NCI-H2081 treated with DMSO at 0.1 percent for 48 hours (cell line): ENCODE data around the gene SOCS2.
"Not testable (repeated sequence)": the region's sequence is repeated elsewhere in the genome, so short reads cannot be mapped to it uniquely, and the experiment has no call there.

Source experiments
- DNase-seq: peaks from one replicate; lab custom pipeline; 2025; lab: John Stamatoyannopoulos, UW

The SOCS2 gene, protein sequence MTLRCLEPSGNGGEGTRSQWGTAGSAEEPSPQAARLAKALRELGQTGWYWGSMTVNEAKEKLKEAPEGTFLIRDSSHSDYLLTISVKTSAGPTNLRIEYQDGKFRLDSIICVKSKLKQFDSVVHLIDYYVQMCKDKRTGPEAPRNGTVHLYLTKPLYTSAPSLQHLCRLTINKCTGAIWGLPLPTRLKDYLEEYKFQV

DNA sequence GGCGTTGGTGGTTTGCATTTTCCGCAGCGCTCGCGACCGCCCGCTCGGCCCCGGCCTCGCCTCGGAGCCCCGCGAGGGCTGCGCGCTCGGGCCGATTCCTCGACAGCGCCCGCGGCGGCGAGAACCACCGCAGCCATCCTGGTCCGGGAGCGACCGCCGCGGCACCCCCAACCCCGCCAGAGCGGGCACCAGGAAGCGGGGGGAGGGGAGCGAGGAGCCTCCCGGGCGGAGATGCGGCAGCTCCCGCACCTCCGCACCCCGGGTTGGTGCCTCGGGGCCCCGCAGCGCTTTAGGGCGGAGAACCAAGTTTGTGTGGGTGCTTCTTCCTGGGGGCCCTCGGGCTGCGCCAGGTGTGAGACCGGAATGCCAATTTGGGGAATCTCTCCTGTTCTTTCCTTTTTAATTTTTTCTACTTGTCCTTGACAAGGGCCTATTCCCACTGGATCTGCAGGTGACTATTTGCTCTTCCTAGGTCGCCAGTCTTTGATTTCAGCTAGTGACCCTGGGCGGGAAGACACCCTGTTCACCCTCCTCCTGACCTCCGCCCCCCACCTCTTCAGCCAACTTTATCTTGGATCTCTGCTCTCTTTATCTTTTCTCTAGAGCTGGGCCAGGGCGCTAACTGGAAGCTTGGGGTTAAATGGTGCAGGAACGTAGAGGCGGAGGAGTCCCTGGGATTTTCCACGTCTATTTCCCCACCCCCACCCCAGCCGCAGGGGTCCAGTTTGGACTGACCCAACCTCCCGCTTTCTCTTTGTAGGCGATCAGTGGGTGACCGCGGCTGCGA lies at the start of gene SOCS2:
Gene SOCS2 (plus strand): TSS at position 751 of the 787 bp plus-strand sequence. CDS start 223 bp downstream, outside the sequence.
- DNase-seq = no peak

DNA sequence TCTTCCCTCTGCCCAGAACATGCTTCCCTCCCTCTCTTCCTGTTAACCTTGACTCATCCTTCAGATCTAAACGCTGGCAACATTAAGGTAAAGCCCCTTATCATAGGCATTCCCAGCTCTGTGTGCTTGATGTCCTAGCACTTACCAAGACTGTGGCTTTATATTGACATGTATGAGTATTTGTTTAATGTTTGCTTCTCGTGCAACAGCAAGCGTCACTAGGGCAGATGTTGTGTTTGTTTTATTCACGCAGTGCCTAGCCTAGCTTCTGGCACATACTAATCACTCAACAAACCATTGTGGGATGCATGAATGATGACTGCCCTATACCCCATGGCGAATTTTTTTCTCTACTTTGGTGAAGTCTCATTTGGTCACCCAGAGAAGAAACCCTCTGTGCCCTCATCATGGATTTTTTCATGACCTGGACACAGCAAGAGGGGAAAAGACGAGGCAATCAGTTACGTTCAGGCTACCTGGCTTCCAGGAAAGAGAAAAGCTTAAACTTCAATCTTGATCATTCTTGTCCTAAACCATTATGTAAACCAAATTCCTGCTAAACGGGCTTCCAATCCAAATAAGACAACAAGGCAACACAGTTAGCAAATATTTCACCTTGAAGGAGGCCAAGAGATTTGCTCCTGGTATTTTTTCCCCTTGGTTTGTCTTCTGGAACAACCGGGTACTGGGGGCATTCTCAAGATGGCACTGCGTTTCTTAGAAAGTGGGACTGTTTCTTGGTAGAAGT lies 47.9 kb upstream of the SOCS2 start:
- DNase-seq = no peak

DNA sequence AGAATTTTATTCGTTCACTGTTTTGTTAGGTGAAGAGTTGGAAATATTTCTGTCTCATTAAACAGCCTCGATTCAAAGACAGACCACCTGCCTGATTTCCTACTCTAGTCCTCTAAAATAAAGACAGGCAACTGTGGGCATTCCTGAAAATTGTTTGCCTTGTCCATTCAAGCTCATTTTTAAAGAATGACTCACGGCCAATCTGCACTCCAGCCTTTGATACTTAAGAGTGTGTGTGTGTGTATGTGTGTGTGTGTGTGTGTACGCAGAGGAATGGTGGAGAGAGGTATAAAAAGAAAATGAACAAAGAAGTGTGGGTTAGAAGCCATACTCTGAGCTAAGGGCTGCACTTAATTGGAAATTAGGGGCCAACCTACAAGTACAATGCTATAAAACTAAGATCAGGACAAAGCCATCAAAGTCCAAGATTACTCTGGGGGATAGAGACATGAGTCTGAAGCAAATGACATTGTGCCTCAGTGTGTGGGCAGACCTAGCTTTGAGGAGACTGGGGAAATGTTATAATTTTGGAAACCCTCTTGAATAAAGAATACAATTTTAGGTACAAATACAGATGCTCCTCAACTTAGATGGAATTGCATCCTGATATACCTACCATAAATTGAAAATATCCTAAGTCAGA lies 45.6 kb upstream of the SOCS2 start:
- no peak for DNase-seq

DNA sequence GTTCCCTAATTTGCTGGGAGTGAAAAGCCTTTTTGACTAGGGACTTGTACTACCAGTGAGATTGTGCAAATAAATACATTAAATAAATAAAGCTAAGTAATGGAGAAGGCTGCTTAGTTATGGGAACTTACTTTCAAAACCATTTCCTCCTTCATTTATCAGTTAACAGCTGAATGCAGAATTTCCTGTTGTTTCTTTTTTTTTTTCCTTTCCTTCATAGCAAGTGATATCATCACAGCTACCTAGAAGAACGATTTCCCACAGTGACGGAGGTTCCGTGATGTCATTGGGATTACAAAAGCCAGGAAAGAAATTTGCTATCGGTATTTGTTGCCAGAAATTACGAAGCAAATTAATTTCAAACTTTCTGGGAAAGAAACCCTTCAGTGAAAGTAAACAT lies 42.1 kb upstream of the SOCS2 start:
- DNase-seq = no peak

DNA sequence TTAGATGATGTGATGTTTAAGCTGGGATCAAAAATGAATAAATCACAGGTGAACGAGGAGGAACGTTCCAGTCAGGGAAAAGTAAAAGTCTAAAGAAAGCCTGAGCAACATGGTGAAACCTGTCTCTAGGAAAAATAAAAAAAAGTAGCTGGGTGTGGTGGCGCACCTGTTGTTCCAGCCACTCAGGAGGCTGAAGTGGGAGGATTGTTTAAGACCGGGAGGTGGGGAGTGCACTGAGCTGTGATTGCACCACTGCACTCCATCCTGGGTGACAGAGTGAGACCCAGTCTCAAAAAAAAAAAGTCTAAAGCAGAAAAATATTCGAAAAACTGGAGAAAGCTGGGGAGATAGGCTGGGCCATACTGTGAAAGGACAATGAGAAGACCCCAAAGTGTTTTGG lies 39.2 kb upstream of the SOCS2 start:
- no peak for DNase-seq

DNA sequence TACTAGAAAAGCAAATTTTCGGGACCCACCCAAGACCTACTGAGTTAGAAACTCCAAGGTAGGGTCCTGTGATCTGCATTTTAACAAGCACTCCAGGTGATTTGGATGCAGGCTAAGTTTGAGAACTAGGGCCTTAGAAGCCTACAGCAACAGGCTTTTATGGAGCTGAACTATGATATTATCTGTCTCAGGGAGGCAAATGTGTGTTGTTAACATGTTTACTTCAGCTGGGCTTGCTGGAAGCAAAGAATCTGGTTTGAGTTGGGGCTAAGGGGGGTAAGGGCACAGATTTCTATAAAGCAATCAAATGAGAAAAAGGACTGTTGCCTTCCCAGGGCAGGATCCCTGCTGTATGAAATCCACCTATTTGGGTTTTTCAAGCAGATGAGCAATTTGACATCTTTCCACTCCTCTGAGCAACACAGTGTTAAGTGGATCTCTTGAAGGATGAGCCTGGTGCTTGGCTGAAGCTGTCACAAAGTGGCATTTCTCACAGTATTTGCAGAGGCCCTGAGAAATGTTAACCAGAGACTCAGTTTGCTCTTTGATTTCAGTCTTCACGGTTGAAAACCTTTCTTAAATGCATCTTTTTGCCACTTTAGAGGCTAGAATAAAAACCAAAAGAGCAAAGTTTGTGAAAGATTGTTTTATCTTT lies 36.2 kb upstream of the SOCS2 start:
- no peak for DNase-seq

DNA sequence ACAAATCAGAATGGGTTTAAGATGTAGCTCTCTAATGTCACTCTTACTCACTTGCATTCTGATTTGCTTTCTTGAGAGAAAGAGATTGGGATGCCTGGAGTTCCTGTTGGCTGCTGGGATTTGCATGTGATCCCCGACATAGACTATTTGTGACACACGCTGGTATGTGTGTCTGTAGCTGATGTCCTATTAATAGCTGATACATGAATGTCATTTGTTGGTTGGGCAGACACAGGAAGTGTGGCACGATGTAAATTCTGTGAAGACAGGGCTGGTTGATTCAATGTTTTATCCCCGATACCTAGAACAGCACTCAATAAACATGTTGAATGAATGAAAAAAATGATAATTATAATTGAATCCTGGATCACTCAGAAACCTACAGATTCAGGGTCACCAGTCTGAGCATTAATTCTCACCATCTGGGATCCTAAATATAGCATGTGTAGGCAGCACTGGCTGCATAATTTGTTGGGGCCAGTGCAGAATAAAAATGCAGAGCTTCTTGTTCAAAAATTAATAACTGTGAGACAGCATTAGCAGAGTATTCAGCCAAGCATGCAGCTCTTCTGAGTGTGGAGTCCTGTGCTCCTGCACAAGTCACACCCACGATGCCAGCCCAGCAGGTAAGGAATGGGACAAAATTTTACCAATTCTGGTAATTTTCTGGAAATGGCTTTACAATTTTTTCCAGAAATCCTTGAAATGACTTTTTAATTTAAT lies 35.5 kb upstream of the SOCS2 start:
- no peak for DNase-seq

DNA sequence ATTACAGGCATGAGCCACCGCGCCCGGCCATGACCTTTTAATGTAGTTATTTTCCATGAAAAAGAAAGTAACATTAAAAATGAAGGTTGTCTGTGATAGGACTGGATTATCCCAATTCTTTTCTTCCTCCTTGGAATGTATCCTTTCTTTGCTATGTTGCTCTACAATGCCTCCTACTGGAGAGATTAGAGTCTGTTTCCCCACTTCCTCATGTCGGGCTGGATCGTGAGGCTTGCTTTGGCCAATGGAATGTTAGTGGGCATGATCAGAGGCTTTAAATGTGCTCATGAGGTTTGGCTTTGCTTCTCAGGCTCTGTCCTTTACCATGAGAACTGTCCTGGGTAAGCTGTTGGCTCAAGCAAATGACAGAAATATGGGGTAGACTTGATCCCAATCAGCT lies 34.7 kb upstream of the SOCS2 start:
- no peak for DNase-seq

DNA sequence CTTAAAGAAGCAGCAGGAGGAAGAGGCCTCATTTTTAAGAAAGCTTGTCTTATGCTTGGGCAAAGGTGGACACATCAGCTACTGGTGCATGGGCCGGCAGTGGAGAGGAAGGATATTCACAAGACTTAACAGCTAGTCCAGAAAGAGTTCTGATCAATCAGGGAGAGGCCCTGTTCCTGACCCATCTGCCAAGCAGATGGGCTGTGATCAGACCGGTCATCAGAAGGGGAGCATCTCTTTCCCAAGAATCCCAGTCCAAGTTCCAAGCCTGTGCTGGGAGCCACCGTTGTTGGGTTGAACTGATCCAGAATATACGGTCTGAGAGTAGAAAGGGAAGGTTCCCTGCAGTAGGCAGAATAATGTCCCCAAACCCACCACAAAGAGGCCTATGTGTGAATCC lies 32.7 kb upstream of the SOCS2 start:
- no peak for DNase-seq

DNA sequence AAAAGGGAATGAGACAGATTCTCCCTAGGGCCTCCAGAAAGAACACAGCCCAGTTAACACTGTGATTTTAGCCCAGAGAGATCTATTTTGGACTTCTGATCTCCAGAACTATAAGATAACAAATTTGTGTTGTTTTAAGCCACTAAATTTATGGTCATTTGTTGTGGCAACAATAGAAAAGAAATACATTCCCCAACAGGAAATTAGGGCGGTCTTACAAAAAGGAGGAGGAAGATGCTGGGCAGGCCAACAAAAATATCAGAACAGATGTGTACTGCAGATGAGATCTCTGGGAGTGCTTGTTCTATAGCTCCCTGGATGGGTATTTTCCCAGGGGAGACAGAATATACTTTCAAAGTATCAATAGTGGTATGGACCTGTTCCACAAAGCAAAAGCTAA lies 32.0 kb upstream of the SOCS2 start:
- no peak for DNase-seq

DNA sequence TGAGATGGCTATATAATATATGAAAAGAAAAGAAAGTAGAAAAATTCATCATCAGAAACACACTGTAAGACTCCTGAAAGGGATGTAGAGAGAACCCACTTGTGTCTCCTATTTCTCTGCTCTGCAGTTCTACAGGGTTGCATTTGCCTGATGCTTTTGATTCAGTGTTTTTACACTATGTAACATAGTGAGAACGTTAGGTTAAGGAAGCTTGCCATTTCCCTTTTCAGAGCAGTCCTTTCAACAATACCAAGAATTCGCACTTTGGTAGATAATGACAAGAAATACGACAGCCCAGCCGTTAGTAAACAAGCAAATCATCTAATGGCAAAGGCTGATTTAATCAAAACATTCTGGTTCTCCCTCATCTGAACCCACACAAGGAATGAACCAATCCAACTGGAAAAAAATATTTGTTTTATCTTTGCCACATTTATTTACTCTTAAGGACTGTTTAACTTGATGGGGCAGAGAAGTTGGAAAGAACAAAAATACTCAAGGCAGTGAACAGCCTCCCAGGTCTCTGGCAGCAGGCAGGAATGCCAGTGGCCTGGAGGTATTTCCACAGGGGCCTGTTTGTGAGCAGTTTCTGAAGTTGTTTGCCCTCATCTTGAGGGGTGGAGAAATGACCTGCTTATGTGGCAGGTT lies 30.8 kb upstream of the SOCS2 start:
- no peak for DNase-seq

DNA sequence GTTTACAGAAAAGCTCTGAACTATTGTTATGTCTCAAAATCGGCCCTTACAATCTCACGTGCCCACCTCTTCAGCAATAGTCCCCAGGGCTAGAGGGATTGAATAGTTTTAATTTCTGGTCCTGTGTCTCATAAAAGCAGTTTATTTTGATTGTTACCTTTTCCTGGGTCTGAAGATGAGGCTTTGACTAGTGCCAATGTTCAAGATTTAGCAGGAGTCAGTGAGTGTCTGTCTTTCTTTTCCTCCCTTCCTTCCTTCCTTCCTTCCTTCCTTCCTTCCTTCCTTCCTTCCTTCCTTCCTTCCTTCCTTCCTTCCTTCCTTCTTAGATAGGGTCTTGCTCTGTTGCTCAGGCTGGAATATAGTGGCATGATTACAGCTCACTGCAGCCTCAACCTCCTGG lies 24.7 kb upstream of the SOCS2 start:
- DNase-seq = no peak

DNA sequence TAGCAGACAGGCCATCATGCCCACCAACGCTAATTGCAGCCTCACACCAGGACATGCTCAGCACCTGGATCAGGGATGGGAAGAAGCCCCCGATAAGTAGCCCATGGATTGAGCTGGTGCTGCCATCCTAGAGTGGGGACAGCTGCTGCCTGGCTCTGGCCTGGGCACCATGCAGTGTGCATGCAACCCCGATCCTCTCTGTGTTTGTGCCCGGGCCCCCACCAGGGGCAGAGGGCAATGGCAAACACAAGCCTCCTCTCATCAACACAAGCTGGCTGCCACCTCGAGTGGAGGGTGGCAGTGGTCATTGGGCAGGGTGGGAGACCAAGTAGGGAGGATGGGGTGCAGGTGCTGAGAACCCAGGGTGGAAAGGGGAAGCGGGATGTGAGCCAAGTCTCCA lies 23.3 kb upstream of the SOCS2 start:
- DNase-seq = no peak

DNA sequence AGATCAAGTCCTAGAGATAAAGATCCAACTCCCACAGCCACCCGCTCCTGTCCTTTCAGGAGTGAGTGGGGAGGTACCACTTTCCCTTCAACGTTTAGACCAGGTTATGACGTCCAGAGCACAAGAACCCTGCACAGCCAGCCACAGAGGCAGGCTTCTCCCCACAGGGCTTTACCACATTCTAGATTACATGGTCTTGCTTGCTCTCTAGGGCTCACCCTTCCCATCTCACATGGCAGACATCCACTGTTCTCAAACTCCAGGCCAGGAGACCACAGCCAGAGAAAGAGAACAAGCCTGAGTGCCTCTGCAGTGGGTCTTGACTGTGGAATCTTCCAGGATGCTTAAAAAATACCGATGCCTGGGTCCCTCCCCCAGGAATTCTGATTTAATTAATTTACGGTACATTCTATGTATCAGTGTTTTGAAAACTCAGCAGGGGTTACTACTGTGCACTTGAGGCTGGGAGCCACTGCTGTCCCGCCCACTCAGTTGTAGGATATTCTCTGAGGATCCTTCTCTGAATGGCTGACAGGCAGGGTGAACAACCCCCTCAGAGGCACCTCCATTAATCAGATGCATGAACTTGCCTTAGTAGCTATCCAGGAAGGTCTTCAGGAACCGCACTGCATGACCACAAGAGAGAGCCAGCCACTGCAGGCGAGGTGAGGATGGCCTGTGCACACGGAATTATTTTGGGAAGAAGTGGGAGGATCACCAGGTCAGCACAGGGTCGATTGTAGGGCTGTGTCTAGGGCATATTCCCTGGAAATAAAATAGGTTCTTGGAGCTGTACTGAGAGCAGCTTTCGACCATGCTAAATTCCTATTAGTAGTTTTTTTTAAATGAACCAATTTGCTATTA lies 21.5 kb upstream of the SOCS2 start:
- DNase-seq = no peak

DNA sequence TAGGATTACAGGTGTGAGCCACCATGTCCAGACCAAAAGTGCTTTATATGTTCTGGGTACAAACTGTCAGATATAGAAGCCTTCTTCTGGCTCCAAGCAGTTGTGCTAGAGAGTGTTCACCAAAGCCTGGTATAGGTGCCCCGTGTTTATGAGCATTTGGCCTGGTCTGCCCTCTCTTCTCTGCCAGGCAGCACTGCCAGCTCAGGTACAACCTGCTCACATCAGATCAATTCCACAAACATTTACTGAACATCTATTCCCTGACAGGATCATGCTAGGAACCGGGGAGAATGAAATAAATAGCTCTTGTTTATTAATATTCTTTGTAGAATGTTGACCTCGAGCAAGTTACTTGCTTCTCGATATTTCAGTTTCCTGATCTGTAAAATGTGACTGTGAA lies 20.0 kb upstream of the SOCS2 start:
- no peak for DNase-seq

DNA sequence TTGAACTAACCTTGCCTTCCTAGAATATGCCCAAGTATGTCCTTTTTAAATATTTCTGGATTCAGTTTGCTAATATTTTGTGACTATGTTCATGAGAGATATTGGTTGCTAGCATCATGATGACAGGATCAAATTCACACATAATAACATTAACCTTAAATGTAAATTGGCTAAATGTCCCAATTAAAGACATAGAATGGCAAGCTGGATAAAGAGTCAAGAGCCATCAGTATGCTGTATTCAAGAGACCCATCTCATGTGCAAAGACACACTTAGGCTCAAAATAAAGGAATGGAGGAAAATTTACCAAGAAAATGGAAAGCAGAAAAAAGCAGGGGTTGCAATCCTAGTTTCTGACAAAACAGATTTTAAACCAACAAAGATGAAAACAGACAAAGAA lies 14.6 kb upstream of the SOCS2 start:
- not testable (repeated sequence) for DNase-seq

DNA sequence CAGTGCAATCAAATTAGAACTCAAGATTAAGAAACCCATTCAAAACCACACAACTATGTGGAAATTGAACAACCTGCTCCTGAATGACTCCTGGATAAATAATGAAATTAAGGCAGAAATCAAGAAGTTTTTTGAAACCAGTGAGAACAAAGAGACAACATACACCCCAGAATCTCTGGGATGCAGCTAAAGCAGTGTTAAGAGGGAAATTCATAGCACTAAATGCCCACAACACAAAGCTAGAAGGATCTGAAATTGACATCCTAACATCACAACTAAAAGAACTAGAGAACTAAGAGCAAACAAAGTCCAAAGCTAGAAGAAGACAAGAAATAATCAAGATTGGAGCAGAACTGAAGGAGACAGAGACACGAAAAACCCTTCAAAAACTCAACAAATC lies 13.8 kb upstream of the SOCS2 start:
- not testable (repeated sequence) for DNase-seq

DNA sequence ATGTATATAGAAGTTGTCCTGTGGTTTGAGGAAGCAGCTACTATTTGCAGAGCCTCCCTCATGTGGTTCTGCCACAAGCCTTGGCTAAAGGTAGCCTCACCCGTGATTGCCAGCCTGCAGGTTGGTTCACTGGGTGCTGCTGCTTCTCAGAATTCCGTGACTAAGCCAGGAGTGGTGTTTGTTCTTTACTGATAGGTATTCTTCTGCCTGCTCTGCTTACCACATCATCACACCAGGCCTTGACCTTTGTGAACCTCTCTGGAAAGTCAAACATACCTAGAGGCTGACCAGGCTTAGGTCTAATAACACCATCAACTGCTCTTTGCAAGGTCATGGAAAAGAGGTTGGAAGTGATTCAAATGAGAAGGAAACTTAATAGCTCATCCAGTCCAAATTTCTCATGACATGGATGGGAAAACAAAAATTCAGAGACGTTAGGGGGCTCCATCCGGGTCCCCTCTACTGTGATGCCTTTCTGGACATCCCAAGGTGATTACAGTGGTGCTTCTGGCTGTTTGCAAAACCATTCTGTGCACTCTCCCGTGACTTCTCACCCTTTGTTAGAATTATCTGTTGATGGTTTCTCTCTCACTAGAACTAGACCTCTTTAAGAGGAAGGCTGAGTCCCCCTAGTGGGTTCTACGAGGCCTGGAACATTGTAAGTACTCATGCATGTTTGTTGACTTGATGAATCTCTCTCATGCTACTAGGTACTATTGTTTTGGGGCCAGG lies 8.5 kb upstream of the SOCS2 start:
- no peak for DNase-seq

DNA sequence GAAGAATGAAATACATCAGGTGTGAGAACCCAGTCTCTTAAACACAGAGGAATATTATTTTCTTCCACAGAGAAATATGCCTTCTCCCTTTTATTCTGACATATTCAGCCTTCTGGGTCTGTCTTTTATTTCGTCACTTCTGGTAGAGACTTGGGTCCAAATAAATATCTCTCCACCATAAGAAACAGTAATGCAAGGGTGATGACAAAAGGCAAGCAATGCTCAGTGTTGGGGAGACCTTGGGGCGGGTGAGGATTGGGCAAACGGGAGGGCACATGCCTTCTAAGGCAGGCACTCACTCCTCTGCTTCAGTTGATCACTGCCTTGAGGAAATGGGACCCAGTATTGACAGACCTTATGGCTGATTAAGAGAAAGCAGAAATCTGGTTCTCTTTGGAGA lies 6.7 kb upstream of the SOCS2 start:
- DNase-seq = no peak
